SU-DHL-6 (cell line): Measurements from ENCODE around the gene SCFD2.

ENCODE experiments used
- H2AFZ ChIP-seq: fragments of 200-600 bp; sonication (generic); 2 replicates; pipeline ENCODE4 v1.6.1; 2014; ENCODE audit warnings: low read depth, mild to moderate bottlenecking, moderate library complexity, mixed read lengths, antibody characterized with exemption, low read length; ENCODE audit not compliant: severe bottlenecking
- H3F3A ChIP-seq: fragments of 200-600 bp; shearing (Covaris generic); 2 replicates; pipeline ENCODE4 v1.6.0; 2016; ENCODE audit warnings: antibody characterized with exemption, mild to moderate bottlenecking; ENCODE audit not compliant: insufficient read depth
- H3K27ac ChIP-seq: fragments of 200-600 bp; sonication (generic); 2 replicates; pipeline ENCODE4 v1.5.1; 2016; ENCODE audit warnings: low read depth, mild to moderate bottlenecking, low read length, moderate library complexity, mixed read lengths
- H3K27me3 ChIP-seq: fragments of 200-600 bp; sonication (generic), shearing (Covaris generic); 2 replicates; pipeline ENCODE4 v1.6.0; 2014; ENCODE audit warnings: mild to moderate bottlenecking, low read length
- H3K36me3 ChIP-seq: fragments of 200-600 bp; sonication (generic); 2 replicates; pipeline ENCODE4 v1.6.1; 2014; ENCODE audit warnings: mild to moderate bottlenecking, low read length, mixed read lengths
- H3K4me2 ChIP-seq: fragments of 300-600, 200-600 bp; shearing (Covaris generic), sonication (generic); 2 replicates; pipeline ENCODE4 v1.6.0; 2014; ENCODE audit warnings: low read length, low read depth, mild to moderate bottlenecking; ENCODE audit not compliant: poor library complexity, severe bottlenecking
- H3K4me3 ChIP-seq: fragments of 200-600 bp; sonication (generic); 2 replicates; pipeline ENCODE4 v1.5.1; 2014; ENCODE audit warnings: antibody characterized with exemption, low read length, mild to moderate bottlenecking, mixed read lengths; ENCODE audit not compliant: insufficient read depth, poor library complexity, severe bottlenecking
- H3K79me2 ChIP-seq: fragments of 200-600 bp; sonication (generic); 2 replicates; pipeline ENCODE4 v1.6.1; 2014; ENCODE audit warnings: mild to moderate bottlenecking, low read length, moderate library complexity; ENCODE audit not compliant: insufficient read depth
- H3K9ac ChIP-seq: fragments of 200-600 bp; sonication (generic); 2 replicates; pipeline ENCODE4 v1.7.0; 2014; ENCODE audit warnings: mild to moderate bottlenecking, low read length
- H3K9me2 ChIP-seq: fragments of 200-600 bp; sonication (generic); replicated peaks from 2 replicates; pipeline ENCODE4 v1.6.1; 2014; ENCODE audit warnings: low read length; ENCODE audit not compliant: insufficient read depth
- H3K9me3 ChIP-seq: fragments of 200-600 bp; sonication (generic); 2 replicates; pipeline ENCODE4 v1.6.1; 2014; ENCODE audit warnings: low read length, mixed read lengths; ENCODE audit not compliant: insufficient read depth
- H4K20me1 ChIP-seq: fragments of 200-600 bp; sonication (generic); 2 replicates; pipeline ENCODE4 v1.6.1; 2014; ENCODE audit warnings: low read depth, mild to moderate bottlenecking, antibody characterized with exemption, low read length, moderate library complexity, mixed read lengths
- CTCF ChIP-seq: fragments of 200-600 bp; sonication (generic); IDR thresholded peaks from one replicate; pipeline ENCODE4 v1.5.1; 2017; ENCODE audit warnings: antibody characterized with exemption, mild to moderate bottlenecking, low read length, moderate library complexity; ENCODE audit not compliant: insufficient read depth, poor library complexity, severe bottlenecking
- EZH2phosphoT487 ChIP-seq: fragments of 200-600 bp; sonication (generic), shearing (Covaris generic); conservative IDR thresholded peaks from 2 replicates; pipeline ENCODE4 v1.6.1; 2018; ENCODE audit warnings: mild to moderate bottlenecking, antibody characterized with exemption, low read length, moderate library complexity, mixed read lengths

Gene SCFD2

GRCh38 chr4:53101191-53101581 is 264.7 kb downstream of the SCFD2 start:
- Histone ChIP-seq H3F3A (no peaks in the 10 kb centered on the region), H3K79me2 (no peaks in the 10 kb centered on the region), H3K4me3 (no peak overlapping the region), H3K9me2 (no peaks in the 10 kb centered on the region), H3K27me3 (no peaks in the 10 kb centered on the region), H2AFZ (no peak overlapping the region), H3K4me2 (no peak overlapping the region), H3K9me3 (no peaks in the 10 kb centered on the region), H3K9ac (no peak overlapping the region), H3K27ac (no peak overlapping the region), H4K20me1 (no peaks in the 10 kb centered on the region), H3K36me3 (no peaks in the 10 kb centered on the region)
- TF ChIP-seq EZH2phosphoT487 = no peak
- no peak for TF ChIP-seq CTCF

- Histone ChIP-seq H3K4me2 (no peak overlapping the region), H3K9me3 (no peaks in the 10 kb centered on the region), H3K4me3 (no peak overlapping the region), H3K79me2 (no peaks in the 10 kb centered on the region), H3F3A (no peaks in the 10 kb centered on the region), H2AFZ (no peak overlapping the region), H3K9me2 (no peaks in the 10 kb centered on the region), H3K27ac (no peak overlapping the region), H4K20me1 (no peaks in the 10 kb centered on the region), H3K27me3 (no peaks in the 10 kb centered on the region), H3K9ac (no peak overlapping the region), H3K36me3 (no peaks in the 10 kb centered on the region)
- TF ChIP-seq EZH2phosphoT487 (no peak), CTCF (no peak)
Measured at GRCh38 chr4:53100501-53101190, 265.2 kb downstream of the SCFD2 start.

- H3K9ac ChIP-seq = no peak overlapping the region
- H3K79me2 ChIP-seq = no peaks in the 10 kb centered on the region
- H3K4me2 ChIP-seq = no peak overlapping the region
- H4K20me1 ChIP-seq = no peaks in the 10 kb centered on the region
- H2AFZ ChIP-seq = no peak overlapping the region
- no peaks in the 10 kb centered on the region for H3K36me3 ChIP-seq
- no peaks in the 10 kb centered on the region for H3K9me3 ChIP-seq
- no peak overlapping the region for H3K4me3 ChIP-seq
- H3F3A ChIP-seq = no peaks in the 10 kb centered on the region
- H3K27ac ChIP-seq = no peak overlapping the region
- no peak for TF ChIP-seq CTCF
- no peak for TF ChIP-seq EZH2phosphoT487
- H3K9me2 ChIP-seq = no peaks in the 10 kb centered on the region
- H3K27me3 ChIP-seq = no peaks in the 10 kb centered on the region
Measured at GRCh38 chr4:53098681-53099121, 267.2 kb downstream of the SCFD2 start.
